Adrenal gland (tissue), 5 donors: ENCODE measurements around the gene CPSF4.

Experiments
- CTCF ChIP-seq, 6 experiments: fragments of 450-650 bp in 4 of 6; fragments of 200-600 bp in 2 of 6; sonication (generic) in 1 of 6; IDR thresholded peaks; 1 replicate in 5 of 6; 2 replicates in 1 of 6; pipeline versions ENCODE4 v1.5.1 to v1.8.0; 2016 to 2021; ENCODE audit warnings: antibody characterized with exemption in 6 of 6, mild to moderate bottlenecking in 2 of 6, moderate library complexity in 1 of 6
- POLR2A ChIP-seq, 2 donors: fragments of 450-650 bp; IDR thresholded peaks; one replicate each; pipeline ENCODE4 v1.6.1; 2017; ENCODE audit warnings: antibody characterized with exemption in 2 of 2, mild to moderate bottlenecking in 2 of 2, moderate library complexity in 1 of 2
- donor health status: DM: no; HTN: no; CAD: no.

GRCh38 chr7:99485094-99485493 is 46.4 kb downstream of the CPSF4 start:
- TF ChIP-seq CTCF (IDR thresholded peaks at IDR 0.05): no peak
- no peak for TF ChIP-seq POLR2A (IDR thresholded peaks at IDR 0.05)
